Ascending aorta (tissue), 2 donors: ENCODE measurements around the gene CELF2. TPM values are rescaled to one million over a fixed set of nuclear protein-coding genes. Genes with fewer than 3 reads are reported as not detected.

Source experiments
- DNase-seq, 2 donors: peaks; one replicate each; pipeline ENCODE4 v3.0.0-alpha.2; 2019; ENCODE audit warnings: low spot score in 2 of 2
- H3K27ac ChIP-seq, 2 donors: fragments of 200-600 bp; sonication (generic); one replicate each; pipeline ENCODE4 v1.5.1; 2016 to 2017; ENCODE audit warnings: mild to moderate bottlenecking in 1 of 2
- H3K27me3 ChIP-seq: fragments of 200-600 bp; sonication (generic); one replicate; pipeline ENCODE4 v1.5.1; 2017
- H3K36me3 ChIP-seq, 2 donors: fragments of 200-600 bp; sonication (generic); one replicate each; pipeline ENCODE4 v1.5.1; 2016
- H3K4me1 ChIP-seq, 2 donors: fragments of 200-600 bp; sonication (generic); one replicate each; pipeline ENCODE4 v1.5.1; 2016 to 2017; ENCODE audit warnings: mild to moderate bottlenecking in 1 of 2
- H3K4me3 ChIP-seq, 2 donors: fragments of 200-600 bp; sonication (generic); one replicate each; pipeline ENCODE4 v1.5.1; 2016 to 2017; ENCODE audit warnings: mild to moderate bottlenecking in 1 of 2
- H3K9me3 ChIP-seq, 2 donors: fragments of 200-600 bp; sonication (generic); one replicate each; pipeline ENCODE4 v1.5.1; 2016
- intact Hi-C: fragments of 100-400 bp; cut with DNase I; formaldehyde crosslinking; loops from one replicate; pipeline ENCODE4 v1.15.1; 2023
- total RNA-seq: library from RNA; depleted of rRNA; stranded (reverse); fragments of >200 nt; gene quantifications from one replicate; pipeline ENCODE4 v1.1.0, GENCODE V29; 2016
- TF ChIP-seq, protein P1 (sequence below), 3 experiments: fragments of 200-600 bp in 2 of 3; fragments of 450-650 bp in 1 of 3; sonication (generic) in 2 of 3; IDR thresholded peaks; one replicate each; pipeline ENCODE4 v1.5.1; 2016 to 2019; ENCODE audit warnings: antibody characterized with exemption in 3 of 3, mild to moderate bottlenecking in 1 of 3, moderate library complexity in 1 of 3

CELF2 gene
- total RNA-seq, 1 donor from 2014 or later = 26.6 TPM

DNA sequence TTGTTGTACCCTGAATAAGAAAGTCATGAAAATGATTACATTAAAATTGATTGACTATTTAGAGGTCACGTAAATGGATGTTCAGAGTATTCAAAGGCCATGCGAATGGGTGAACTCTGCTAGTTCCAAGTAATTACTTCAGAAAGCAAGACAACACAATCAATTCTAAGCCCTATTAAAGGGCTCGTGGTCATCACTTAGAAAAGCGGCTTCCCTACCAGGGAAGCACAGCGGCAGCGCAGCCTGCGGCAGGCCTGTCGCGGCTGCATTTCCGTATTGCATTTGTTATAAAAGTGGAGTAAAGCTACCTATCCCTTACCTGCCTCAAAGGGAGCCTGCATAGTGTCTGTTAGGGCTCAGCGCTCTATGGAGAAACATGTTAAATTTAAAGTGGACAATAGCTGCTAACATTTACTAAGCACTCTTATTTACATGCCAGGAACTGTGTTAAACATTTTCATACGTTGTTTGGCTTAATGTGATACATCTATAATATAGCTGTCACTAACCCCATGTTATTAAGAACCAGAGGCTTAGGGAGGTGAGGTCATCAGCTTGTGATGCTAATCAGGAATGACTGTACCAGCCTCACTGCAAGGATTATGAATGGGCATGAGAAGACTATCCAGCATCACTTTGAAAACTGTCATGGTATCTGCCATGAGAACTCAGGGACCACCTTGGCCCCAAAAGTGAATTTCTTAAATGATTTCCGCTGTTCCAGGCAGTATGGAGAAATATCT, 187.5 kb downstream of the CELF2 start:
- Histone ChIP-seq H3K4me1 (no peaks in the 10 kb centered on the region), H3K4me3 (no peak overlapping the region), H3K27me3 (no peaks in the 10 kb centered on the region), H3K36me3 (no peaks in the 10 kb centered on the region), H3K27ac (no peak overlapping the region), H3K9me3 (no peaks in the 10 kb centered on the region)
- TF ChIP-seq, protein P1, sequence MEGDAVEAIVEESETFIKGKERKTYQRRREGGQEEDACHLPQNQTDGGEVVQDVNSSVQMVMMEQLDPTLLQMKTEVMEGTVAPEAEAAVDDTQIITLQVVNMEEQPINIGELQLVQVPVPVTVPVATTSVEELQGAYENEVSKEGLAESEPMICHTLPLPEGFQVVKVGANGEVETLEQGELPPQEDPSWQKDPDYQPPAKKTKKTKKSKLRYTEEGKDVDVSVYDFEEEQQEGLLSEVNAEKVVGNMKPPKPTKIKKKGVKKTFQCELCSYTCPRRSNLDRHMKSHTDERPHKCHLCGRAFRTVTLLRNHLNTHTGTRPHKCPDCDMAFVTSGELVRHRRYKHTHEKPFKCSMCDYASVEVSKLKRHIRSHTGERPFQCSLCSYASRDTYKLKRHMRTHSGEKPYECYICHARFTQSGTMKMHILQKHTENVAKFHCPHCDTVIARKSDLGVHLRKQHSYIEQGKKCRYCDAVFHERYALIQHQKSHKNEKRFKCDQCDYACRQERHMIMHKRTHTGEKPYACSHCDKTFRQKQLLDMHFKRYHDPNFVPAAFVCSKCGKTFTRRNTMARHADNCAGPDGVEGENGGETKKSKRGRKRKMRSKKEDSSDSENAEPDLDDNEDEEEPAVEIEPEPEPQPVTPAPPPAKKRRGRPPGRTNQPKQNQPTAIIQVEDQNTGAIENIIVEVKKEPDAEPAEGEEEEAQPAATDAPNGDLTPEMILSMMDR (IDR thresholded peaks at IDR 0.05) = no peak
- intact Hi-C loops = no loop called here
- DNase-seq = no peak

DNA sequence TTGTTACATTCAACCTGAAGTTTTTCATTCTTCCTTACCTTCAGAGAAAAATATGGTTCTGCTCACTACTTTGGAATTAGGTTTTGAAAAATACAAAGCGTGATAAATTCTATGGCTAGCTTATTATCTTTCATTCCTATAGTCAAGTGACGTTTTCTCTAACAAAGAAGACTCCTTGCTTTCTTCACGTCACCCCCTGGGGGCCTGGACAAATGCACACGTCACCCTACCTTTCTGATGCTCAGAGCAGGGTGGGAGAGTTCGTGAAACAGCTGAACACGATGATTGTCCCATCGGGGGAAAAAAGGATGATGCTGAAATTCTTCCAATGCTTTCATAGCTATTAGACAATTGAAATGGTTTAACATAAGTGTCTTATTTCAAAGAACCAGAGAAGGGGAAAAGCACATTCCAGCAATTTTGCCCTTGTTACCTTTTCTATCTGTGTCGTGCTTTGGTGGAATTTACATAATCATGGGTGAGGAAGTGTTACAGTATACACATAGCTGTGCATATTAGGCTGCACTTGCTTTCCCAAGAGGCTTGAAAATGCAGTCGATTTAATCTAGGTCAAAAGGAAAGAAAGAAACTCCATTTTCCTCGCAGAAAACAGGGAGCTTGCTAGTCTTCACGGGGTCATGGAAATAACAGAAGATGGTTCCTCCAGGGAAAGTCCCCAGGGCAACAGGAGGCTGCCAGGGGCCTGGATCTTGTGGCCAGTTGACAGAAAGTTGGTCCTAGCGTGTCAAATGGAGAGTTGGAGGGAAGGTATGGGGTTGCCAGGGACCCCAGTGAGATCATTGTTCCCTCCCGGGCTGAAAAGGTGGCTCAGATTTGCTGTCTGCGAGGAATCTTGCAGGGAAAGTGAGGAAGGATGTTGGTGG, 189.2 kb downstream of the CELF2 start:
- Histone ChIP-seq H3K36me3 (no peaks in the 10 kb centered on the region), H3K9me3 (no peaks in the 10 kb centered on the region), H3K4me3 (no peak overlapping the region), H3K4me1 (no peaks in the 10 kb centered on the region), H3K27me3 (no peaks in the 10 kb centered on the region), H3K27ac (no peak overlapping the region)
- intact Hi-C loops = no loop called here
- TF ChIP-seq, protein P1 (IDR thresholded peaks at IDR 0.05) = no peak
- no peak for DNase-seq

DNA sequence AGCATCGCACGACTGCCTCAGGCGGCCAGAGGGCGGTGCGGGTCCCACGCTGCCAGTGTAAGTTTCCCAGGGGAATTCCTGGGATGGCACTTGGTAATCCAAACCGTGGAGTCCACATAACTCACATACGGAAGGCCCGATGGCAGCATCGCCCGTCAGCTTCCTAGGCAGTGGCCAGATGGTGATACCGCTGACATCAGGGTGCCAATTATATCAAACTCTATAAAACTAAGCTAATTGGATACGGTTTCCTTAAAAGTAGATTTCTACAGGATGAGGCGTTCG, 189.8 kb downstream of the CELF2 start:
- Histone ChIP-seq H3K27ac (no peak overlapping the region), H3K9me3 (no peaks in the 10 kb centered on the region), H3K27me3 (no peaks in the 10 kb centered on the region), H3K36me3 (no peaks in the 10 kb centered on the region), H3K4me1 (no peaks in the 10 kb centered on the region), H3K4me3 (no peak overlapping the region)
- TF ChIP-seq, protein P1 (IDR thresholded peaks at IDR 0.05) = no peak
- DNase-seq = no peak
- intact Hi-C loops = no loop called here

DNA sequence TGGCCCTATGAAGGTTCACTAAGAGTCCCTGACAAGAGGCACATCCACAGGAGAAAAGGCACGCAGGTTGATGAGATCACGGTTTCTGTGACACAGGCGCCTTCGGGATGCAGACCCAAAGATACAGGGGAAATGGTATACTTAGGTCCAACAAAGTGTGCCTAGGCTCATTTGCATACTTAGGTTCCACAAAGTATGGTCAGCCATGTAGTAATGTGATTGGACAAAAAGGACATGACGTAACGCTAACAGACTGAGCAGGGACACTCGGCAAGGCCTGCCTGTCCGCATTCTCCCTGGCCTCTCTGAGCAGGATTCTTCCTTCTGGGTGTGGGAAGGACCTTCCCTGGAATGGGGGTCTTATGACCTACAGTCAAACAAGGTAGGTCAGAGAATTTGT, 190.6 kb downstream of the CELF2 start:
- TF ChIP-seq, protein P1 (IDR thresholded peaks at IDR 0.05) = no peak
- DNase-seq = no peak
- Histone ChIP-seq H3K27me3 (no peaks in the 10 kb centered on the region), H3K36me3 (no peaks in the 10 kb centered on the region), H3K4me3 (no peak overlapping the region), H3K27ac (no peak overlapping the region), H3K9me3 (no peaks in the 10 kb centered on the region), H3K4me1 (no peaks in the 10 kb centered on the region)
- intact Hi-C loops = no loop called here

DNA sequence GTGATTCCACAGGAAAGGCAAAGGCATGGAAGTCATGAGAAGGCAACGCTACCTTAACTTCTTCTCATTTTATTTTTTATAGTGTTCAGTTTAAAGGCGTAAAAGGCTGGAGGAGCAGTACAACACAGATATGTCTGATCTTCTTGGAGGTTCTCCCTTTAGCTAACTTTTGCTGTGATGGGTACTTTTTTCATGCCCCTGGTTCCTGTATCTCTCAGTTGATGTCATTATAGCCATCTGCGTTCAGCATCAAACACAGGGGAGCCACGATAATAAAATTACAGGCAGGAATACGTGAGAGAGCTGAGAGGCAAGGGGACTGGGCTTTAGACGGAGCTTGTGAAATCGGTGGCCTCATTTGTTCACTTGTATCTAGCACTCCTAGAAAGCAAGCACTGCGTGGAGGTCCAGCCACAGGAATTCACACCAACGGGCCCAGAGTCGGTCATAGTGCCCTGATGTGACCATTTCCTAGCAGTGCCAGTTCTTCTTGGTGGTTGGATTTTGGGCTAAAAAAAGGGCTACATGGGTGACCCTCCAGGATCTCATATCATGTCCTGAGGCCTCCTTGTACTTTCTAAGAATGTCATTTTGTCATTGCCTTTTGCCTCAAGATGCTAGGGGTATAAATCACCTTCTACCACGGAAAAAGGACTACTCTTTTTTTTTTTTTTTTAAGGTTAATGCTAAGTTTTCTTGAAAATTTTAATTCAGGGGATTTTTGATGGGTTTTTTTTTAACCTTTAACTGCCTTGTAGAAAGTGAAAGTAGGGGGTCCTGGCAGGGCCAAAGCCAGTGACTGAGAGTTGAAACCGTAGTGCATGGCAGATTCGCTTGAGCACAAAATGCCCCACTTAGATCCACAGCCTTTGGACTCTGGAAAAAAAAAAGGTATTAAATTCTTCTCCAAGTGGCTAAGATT, 191.5 kb downstream of the CELF2 start:
- H3K4me3 ChIP-seq = no peak overlapping the region
- no peaks in the 10 kb centered on the region for H3K27me3 ChIP-seq
- no peaks in the 10 kb centered on the region for H3K9me3 ChIP-seq
- DNase-seq = no peak
- intact Hi-C loops = no loop called here
- TF ChIP-seq, protein P1 (IDR thresholded peaks at IDR 0.05) = no peak
- H3K36me3 ChIP-seq = no peaks in the 10 kb centered on the region
- H3K4me1 ChIP-seq = no peaks in the 10 kb centered on the region
- no peak overlapping the region for H3K27ac ChIP-seq
